CD14-positive monocyte (primary cell): Measurements from ENCODE around the gene TRA2B. TPM values are rescaled to one million over a fixed set of nuclear protein-coding genes. Genes with fewer than 3 reads are reported as not detected.
"Not testable (repeated sequence)": the region's sequence is repeated elsewhere in the genome, so short reads cannot be mapped to it uniquely, and the experiment has no call there.

Experiments
- DNase-seq, 3 donors: peaks; one replicate each; pipeline ENCODE4 v3.0.0-alpha.2; 2011 to 2022
- H2AFZ ChIP-seq: 2 replicates; pipeline ENCODE4 v1.6.0; 2012; ENCODE audit warnings: mild to moderate bottlenecking, low read depth, low read length, inconsistent platforms; ENCODE audit not compliant: insufficient read depth, poor library complexity, severe bottlenecking
- H3K27ac ChIP-seq, 2 donors: 1 replicate in 1 of 2; 2 replicates in 1 of 2; pipeline ENCODE4 v1.5.1; 2012 to 2013; ENCODE audit warnings: low read length in 2 of 2, control low read depth in 1 of 2, inconsistent platforms in 1 of 2, low read depth in 1 of 2, mild to moderate bottlenecking in 1 of 2
- H3K27me3 ChIP-seq, 2 donors: one replicate each; pipeline versions ENCODE4 v1.6.0 to v1.6.1; 2011 to 2013; ENCODE audit warnings: low read length in 2 of 2; ENCODE audit not compliant: control insufficient read depth in 2 of 2, insufficient read depth in 2 of 2
- H3K36me3 ChIP-seq, 2 donors: replicated peaks in 1 of 2; 1 replicate in 1 of 2; 2 replicates in 1 of 2; pipeline versions ENCODE4 v1.5.1 to v1.6.1; 2012 to 2013; ENCODE audit warnings: low read length in 2 of 2, control low read depth in 1 of 2, inconsistent platforms in 1 of 2, mild to moderate bottlenecking in 1 of 2; ENCODE audit not compliant: insufficient read depth in 2 of 2, control insufficient read depth in 1 of 2
- H3K4me1 ChIP-seq, 2 donors: 1 replicate in 1 of 2; 2 replicates in 1 of 2; pipeline versions ENCODE4 v1.5.1 to v1.6.1; 2012 to 2013; ENCODE audit warnings: low read length in 2 of 2, control low read depth in 1 of 2, inconsistent platforms in 1 of 2, mild to moderate bottlenecking in 1 of 2, moderate library complexity in 1 of 2; ENCODE audit not compliant: insufficient read depth in 2 of 2, control insufficient read depth in 1 of 2
- H3K4me2 ChIP-seq: replicated peaks from 2 replicates; pipeline ENCODE3; 2012; ENCODE audit warnings: low read length, moderate library complexity, mild to moderate bottlenecking; ENCODE audit not compliant: poor library complexity, severe bottlenecking; ENCODE audit errors: extremely low read depth
- H3K4me3 ChIP-seq, 3 experiments: fragments of 200-600 bp in 1 of 3; sonication (generic) in 1 of 3; replicated peaks in 1 of 3; 1 replicate in 2 of 3; 2 replicates in 1 of 3; pipeline ENCODE4 v1.5.1; 2011 to 2013; ENCODE audit warnings: low read length in 3 of 3, mild to moderate bottlenecking in 3 of 3, control low read depth in 2 of 3, low read depth in 2 of 3, inconsistent platforms in 1 of 3, moderate library complexity in 1 of 3
- H3K79me2 ChIP-seq: 2 replicates; pipeline ENCODE4 v1.6.0; 2012; ENCODE audit warnings: mild to moderate bottlenecking, control low read depth, inconsistent platforms, low read length, moderate library complexity; ENCODE audit not compliant: insufficient read depth
- H3K9ac ChIP-seq: 2 replicates; pipeline ENCODE4 v1.6.0; 2017; ENCODE audit warnings: low read length, mild to moderate bottlenecking; ENCODE audit not compliant: insufficient read depth, poor library complexity, severe bottlenecking
- H3K9me3 ChIP-seq, 2 donors: replicated peaks in 1 of 2; 1 replicate in 1 of 2; 2 replicates in 1 of 2; pipeline versions ENCODE4 v1.5.1 to v1.6.1; 2012 to 2013; ENCODE audit warnings: low read length in 2 of 2, control low read depth in 1 of 2; ENCODE audit not compliant: control insufficient read depth in 1 of 2, insufficient read depth in 1 of 2
- H4K20me1 ChIP-seq: 2 replicates; pipeline ENCODE4 v1.6.0; 2012; ENCODE audit warnings: mild to moderate bottlenecking, low read length, control low read depth, moderate library complexity; ENCODE audit not compliant: insufficient read depth
- H3K27ac Mint-ChIP-seq, 7 donors: one replicate each; pipeline ENCODE4 v1.8.0; 2020; ENCODE audit warnings: mild to moderate bottlenecking in 7 of 7, mixed read lengths in 7 of 7, moderate library complexity in 6 of 7, inconsistent platforms in 2 of 7
- H3K27me3 Mint-ChIP-seq, 3 donors: one replicate each; pipeline ENCODE4 v1.8.0; 2021 to 2022; ENCODE audit warnings: low read depth in 3 of 3, mild to moderate bottlenecking in 3 of 3, mixed read lengths in 3 of 3, moderate library complexity in 3 of 3, inconsistent platforms in 1 of 3
- H3K36me3 Mint-ChIP-seq, 2 donors: one replicate each; pipeline ENCODE4 v1.8.0; 2020; ENCODE audit warnings: mixed read lengths in 2 of 2, inconsistent platforms in 1 of 2, mild to moderate bottlenecking in 1 of 2
- H3K4me1 Mint-ChIP-seq: one replicate; pipeline ENCODE4 v1.8.0; 2020; ENCODE audit warnings: mild to moderate bottlenecking, mixed read lengths
- H3K4me3 Mint-ChIP-seq, 2 donors: one replicate each; pipeline ENCODE4 v1.8.0; 2020; ENCODE audit warnings: mild to moderate bottlenecking in 2 of 2, mixed read lengths in 2 of 2, moderate library complexity in 1 of 2
- H3K9me3 Mint-ChIP-seq, 7 donors: one replicate each; pipeline ENCODE4 v1.8.0; 2020 to 2022; ENCODE audit warnings: mixed read lengths in 7 of 7, mild to moderate bottlenecking in 6 of 7, moderate library complexity in 6 of 7, inconsistent platforms in 2 of 7
- CTCF ChIP-seq: fragments of 200-600 bp; IDR thresholded peaks from one replicate; pipeline ENCODE4 v1.8.0; 2022; ENCODE audit warnings: antibody characterized with exemption, mild to moderate bottlenecking
- WGBS: methylation state at CpG from one replicate; pipeline ENCODE4 v1.1.5; 2013; ENCODE audit warnings: missing lambda C conversion rate; ENCODE audit not compliant: insufficient coverage; 5-methylcytosine and 5-hydroxymethylcytosine counted together
- intact Hi-C, 2 donors: fragments of 100-400 bp; cut with micrococcal nuclease; formaldehyde crosslinking; loops; one replicate each; pipeline versions ENCODE4 v1.15.0 to v1.15.1; 2023
- polyA plus RNA-seq, 3 donors: library from polyadenylated mRNA; depleted of rRNA in 1 of 3; unstranded in 2 of 3; stranded (reverse) in 1 of 3; fragments of 300-500 nt in 2 of 3; fragments of >200 nt in 1 of 3; fragmentation: Illumina TruSeq in 2 of 3; gene quantifications; 1 replicate in 2 of 3; 2 replicates in 1 of 3; pipeline ENCODE4 v1.2.3, GENCODE V29; 2012 to 2021

Gene TRA2B
- polyA plus RNA-seq, 3 donors, result 99.9 to 507 (median 121) TPM

GRCh38 chr3:185912512-185912911 lies 25.3 kb downstream of the TRA2B start:
- Histone ChIP-seq H4K20me1 (peaks cover 51% of the 10 kb centered on the region), H3K36me3 (peaks cover 35 to 47% of the 10 kb centered on the region in 2 donors), H3K4me3 (no peak overlapping the region), H3K4me2 (no peak overlapping the region), H3K4me1 (no peaks in the 10 kb centered on the region), H3K79me2 (peaks cover 7% of the 10 kb centered on the region), H3K9me3 (no peaks in the 10 kb centered on the region), H2AFZ (no peak overlapping the region), H3K27ac (no peak overlapping the region), H3K27me3 (no peaks in the 10 kb centered on the region), H3K9ac (no peak overlapping the region)
- peaks cover 36 to 42% of the 10 kb centered on the region in 2 donors for H3K36me3 Mint-ChIP-seq
- 98% methylated on average over 11 of the region's 11 CpGs for WGBS
- H3K27ac Mint-ChIP-seq, result no peak overlapping the region
- no peak for DNase-seq
- peaks cover 0 to 2% (median 0%) of the 10 kb centered on the region in 3 donors for H3K27me3 Mint-ChIP-seq
- H3K4me3 Mint-ChIP-seq, result no peak overlapping the region
- intact Hi-C loops, result loop anchor here in 1 of 2 donors (10.0 kb wide), 1 partner anchor 258 kb away; no protein-coding TSS in a partner anchor
- no peak for TF ChIP-seq CTCF
- no peaks in the 10 kb centered on the region for H3K4me1 Mint-ChIP-seq
- no peaks in the 10 kb centered on the region for H3K9me3 Mint-ChIP-seq

- H3K4me1 Mint-ChIP-seq, H3K9me3 ChIP-seq, H3K4me1 ChIP-seq, DNase-seq, H3K27me3 ChIP-seq, H3K79me2 ChIP-seq, H3K27ac Mint-ChIP-seq, H2AFZ ChIP-seq, H3K4me2 ChIP-seq, H3K27me3 Mint-ChIP-seq, H3K27ac ChIP-seq, H3K4me3 Mint-ChIP-seq, H3K9ac ChIP-seq, H3K9me3 Mint-ChIP-seq, H3K4me3 ChIP-seq: not testable (repeated sequence)
- WGBS, result no CpG with 5 or more reads among the region's 2 CpGs
- peaks cover 37% of the 10 kb centered on the region for H4K20me1 ChIP-seq
- H3K36me3 Mint-ChIP-seq, result peaks cover 22 to 29% of the 10 kb centered on the region in 2 donors
- peaks cover 21 to 32% of the 10 kb centered on the region in 2 donors for H3K36me3 ChIP-seq
- intact Hi-C loops, result loop anchor here in 1 of 2 donors (10.0 kb wide), 1 partner anchor 256 kb away; no protein-coding TSS in a partner anchor
These were observed 26.8 kb downstream of the TRA2B start for GRCh38 chr3:185911076-185911448.

- not testable (repeated sequence) for H2AFZ ChIP-seq, H3K4me1 Mint-ChIP-seq, H3K79me2 ChIP-seq, H3K4me2 ChIP-seq, H3K9ac ChIP-seq, H3K9me3 ChIP-seq, H3K27me3 ChIP-seq, H3K27me3 Mint-ChIP-seq, H3K27ac ChIP-seq, H3K4me3 ChIP-seq, H3K4me1 ChIP-seq, DNase-seq, H3K9me3 Mint-ChIP-seq, H3K4me3 Mint-ChIP-seq, H3K27ac Mint-ChIP-seq
- intact Hi-C loops, result loop anchor here in 1 of 2 donors (10.0 kb wide), 1 partner anchor 256 kb away; no protein-coding TSS in a partner anchor
- WGBS, result no CpG with 5 or more reads among the region's 5 CpGs
- peaks cover 31% of the 10 kb centered on the region for H4K20me1 ChIP-seq
- H3K36me3 ChIP-seq, result peaks cover 15 to 26% of the 10 kb centered on the region in 2 donors
- peaks cover 17 to 24% of the 10 kb centered on the region in 2 donors for H3K36me3 Mint-ChIP-seq
These were observed 27.3 kb downstream of the TRA2B start for GRCh38 chr3:185910322-185911075.

GRCh38 chr3:185909913-185910312 lies 27.9 kb downstream of the TRA2B start:
- intact Hi-C loops, result loop anchor here in 1 of 2 donors (10.0 kb wide), 1 partner anchor 255 kb away; no protein-coding TSS in a partner anchor
- not testable (repeated sequence) for H3K27ac Mint-ChIP-seq, H3K79me2 ChIP-seq, H3K9me3 ChIP-seq, H2AFZ ChIP-seq, H3K27me3 ChIP-seq, H3K9me3 Mint-ChIP-seq, H3K27me3 Mint-ChIP-seq, H3K4me1 ChIP-seq, H3K4me2 ChIP-seq, H3K9ac ChIP-seq, H3K4me3 Mint-ChIP-seq, H3K4me3 ChIP-seq, DNase-seq, H3K4me1 Mint-ChIP-seq, H3K27ac ChIP-seq
- WGBS, result no CpG with 5 or more reads among the region's 4 CpGs
- Histone ChIP-seq H3K36me3 (peaks cover 9 to 21% of the 10 kb centered on the region in 2 donors), H4K20me1 (peaks cover 25% of the 10 kb centered on the region)
- peaks cover 12 to 18% of the 10 kb centered on the region in 2 donors for H3K36me3 Mint-ChIP-seq
